Colonic mucosa (tissue), 4 donors: ENCODE results near the gene FBXO47. TPM values are rescaled to one million over a fixed set of nuclear protein-coding genes. Genes with fewer than 3 reads are reported as not detected.

ENCODE experiments used
- DNase-seq: peaks from one replicate; pipeline ENCODE4 v3.0.0-alpha.2; 2020
- H3K27ac ChIP-seq: fragments of 200-600 bp; one replicate; pipeline ENCODE4 v1.8.0; 2021
- H3K27me3 ChIP-seq: fragments of 200-600 bp; one replicate; pipeline ENCODE4 v1.8.0; 2021
- H3K36me3 ChIP-seq: fragments of 200-600 bp; one replicate; pipeline ENCODE4 v1.8.0; 2021
- H3K4me1 ChIP-seq: fragments of 200-600 bp; one replicate; pipeline ENCODE4 v1.8.0; 2021; ENCODE audit warnings: mild to moderate bottlenecking
- H3K4me3 ChIP-seq: fragments of 200-600 bp; one replicate; pipeline ENCODE4 v1.8.0; 2021
- H3K9ac ChIP-seq, 2 donors: one replicate each; pipeline ENCODE4 v1.7.0; 2013; ENCODE audit warnings: control low read depth in 2 of 2, low read depth in 2 of 2, low read length in 2 of 2
- H3K9me3 ChIP-seq: fragments of 200-600 bp; one replicate; pipeline ENCODE4 v1.8.0; 2021
- intact Hi-C: fragments of 100-400 bp; cut with DNase I; formaldehyde crosslinking; loops from one replicate; pipeline ENCODE4 v1.14.1; 2022
- total RNA-seq, 2 donors: library from RNA; stranded (reverse); fragmentation: NEBNext Ultra II Directional in 1 of 2; extraction: Animal tissue kit (Norgen Biotek cat#: 25700) in 1 of 2; gene quantifications; one replicate each; pipeline ENCODE4 v1.2.1, GENCODE V29; 2021
- TF ChIP-seq, protein P1 (sequence below): fragments of 200-600 bp; IDR thresholded peaks from one replicate; pipeline ENCODE4 v1.8.0; 2022; ENCODE audit warnings: antibody characterized with exemption, mild to moderate bottlenecking
- donor health status: healthy.
- donor health status: DM: no; HTN: no; CAD: no.
- donor health status: DM: no; HTN: no; CAD: no.

Gene FBXO47
- total RNA-seq, 2 donors from 2014 or later: not detected

DNA sequence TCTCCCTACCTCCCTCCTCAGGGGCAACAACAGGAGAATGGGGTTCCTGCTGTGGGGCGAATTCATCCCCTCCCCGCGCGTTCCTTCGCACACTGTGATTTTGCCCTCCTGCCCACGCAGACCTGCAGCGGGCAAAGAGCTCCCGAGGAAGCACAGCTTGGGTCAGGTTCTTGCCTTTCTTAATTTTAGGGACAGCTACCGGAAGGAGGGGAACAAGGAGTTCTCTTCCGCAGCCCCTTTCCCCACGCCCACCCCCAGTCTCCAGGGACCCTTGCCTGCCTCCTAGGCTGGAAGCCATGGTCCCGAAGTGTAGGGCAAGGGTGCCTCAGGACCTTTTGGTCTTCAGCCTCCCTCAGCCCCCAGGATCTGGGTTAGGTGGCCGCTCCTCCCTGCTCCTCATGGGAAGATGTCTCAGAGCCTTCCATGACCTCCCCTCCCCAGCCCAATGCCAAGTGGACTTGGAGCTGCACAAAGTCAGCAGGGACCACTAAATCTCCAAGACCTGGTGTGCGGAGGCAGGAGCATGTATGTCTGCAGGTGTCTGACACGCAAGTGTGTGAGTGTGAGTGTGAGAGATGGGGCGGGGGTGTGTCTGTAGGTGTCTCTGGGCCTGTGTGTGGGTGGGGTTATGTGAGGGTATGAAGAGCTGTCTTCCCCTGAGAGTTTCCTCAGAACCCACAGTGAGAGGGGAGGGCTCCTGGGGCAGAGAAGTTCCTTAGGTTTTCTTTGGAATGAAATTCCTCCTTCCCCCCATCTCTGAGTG, 47.7 kb downstream of the FBXO47 start:
- Histone ChIP-seq H3K27me3 (no peaks in the 10 kb centered on the region), H3K4me1 (peaks cover 3% of the 10 kb centered on the region), H3K36me3 (peaks cover 39% of the 10 kb centered on the region), H3K4me3 (no peak overlapping the region), H3K9ac (no peak overlapping the region), H3K9me3 (no peaks in the 10 kb centered on the region), H3K27ac (no peak overlapping the region)
- TF ChIP-seq, protein P1, sequence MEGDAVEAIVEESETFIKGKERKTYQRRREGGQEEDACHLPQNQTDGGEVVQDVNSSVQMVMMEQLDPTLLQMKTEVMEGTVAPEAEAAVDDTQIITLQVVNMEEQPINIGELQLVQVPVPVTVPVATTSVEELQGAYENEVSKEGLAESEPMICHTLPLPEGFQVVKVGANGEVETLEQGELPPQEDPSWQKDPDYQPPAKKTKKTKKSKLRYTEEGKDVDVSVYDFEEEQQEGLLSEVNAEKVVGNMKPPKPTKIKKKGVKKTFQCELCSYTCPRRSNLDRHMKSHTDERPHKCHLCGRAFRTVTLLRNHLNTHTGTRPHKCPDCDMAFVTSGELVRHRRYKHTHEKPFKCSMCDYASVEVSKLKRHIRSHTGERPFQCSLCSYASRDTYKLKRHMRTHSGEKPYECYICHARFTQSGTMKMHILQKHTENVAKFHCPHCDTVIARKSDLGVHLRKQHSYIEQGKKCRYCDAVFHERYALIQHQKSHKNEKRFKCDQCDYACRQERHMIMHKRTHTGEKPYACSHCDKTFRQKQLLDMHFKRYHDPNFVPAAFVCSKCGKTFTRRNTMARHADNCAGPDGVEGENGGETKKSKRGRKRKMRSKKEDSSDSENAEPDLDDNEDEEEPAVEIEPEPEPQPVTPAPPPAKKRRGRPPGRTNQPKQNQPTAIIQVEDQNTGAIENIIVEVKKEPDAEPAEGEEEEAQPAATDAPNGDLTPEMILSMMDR: no peak
- intact Hi-C loops: no loop called here
- no peak for DNase-seq

DNA sequence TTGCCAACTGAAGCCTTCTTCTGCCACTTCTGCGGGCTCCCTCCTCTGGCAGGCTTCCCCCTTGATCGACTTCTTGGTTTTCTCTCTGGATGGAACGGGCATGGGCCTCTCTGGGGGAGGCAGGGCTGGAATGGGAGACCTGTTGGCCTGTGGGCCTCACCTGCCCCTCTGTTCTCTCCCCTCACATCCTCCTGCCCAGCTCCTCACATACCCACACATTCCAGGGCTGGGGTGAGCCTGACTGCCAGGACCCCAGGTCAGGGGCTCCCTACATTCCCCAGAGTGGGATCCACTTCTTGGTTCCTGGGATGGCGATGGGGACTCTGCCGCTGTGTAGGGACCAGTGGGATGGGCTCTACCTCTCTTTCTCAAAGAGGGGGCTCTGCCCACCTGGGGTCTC, 48.3 kb downstream of the FBXO47 start:
- intact Hi-C loops: no loop called here
- H3K9me3 ChIP-seq: no peaks in the 10 kb centered on the region
- no peak for DNase-seq
- peaks cover 3% of the 10 kb centered on the region for H3K4me1 ChIP-seq
- H3K27ac ChIP-seq: no peak overlapping the region
- no peak overlapping the region for H3K4me3 ChIP-seq
- no peaks in the 10 kb centered on the region for H3K27me3 ChIP-seq
- H3K9ac ChIP-seq: no peak overlapping the region
- TF ChIP-seq, protein P1: no peak
- H3K36me3 ChIP-seq: peaks cover 39% of the 10 kb centered on the region

DNA sequence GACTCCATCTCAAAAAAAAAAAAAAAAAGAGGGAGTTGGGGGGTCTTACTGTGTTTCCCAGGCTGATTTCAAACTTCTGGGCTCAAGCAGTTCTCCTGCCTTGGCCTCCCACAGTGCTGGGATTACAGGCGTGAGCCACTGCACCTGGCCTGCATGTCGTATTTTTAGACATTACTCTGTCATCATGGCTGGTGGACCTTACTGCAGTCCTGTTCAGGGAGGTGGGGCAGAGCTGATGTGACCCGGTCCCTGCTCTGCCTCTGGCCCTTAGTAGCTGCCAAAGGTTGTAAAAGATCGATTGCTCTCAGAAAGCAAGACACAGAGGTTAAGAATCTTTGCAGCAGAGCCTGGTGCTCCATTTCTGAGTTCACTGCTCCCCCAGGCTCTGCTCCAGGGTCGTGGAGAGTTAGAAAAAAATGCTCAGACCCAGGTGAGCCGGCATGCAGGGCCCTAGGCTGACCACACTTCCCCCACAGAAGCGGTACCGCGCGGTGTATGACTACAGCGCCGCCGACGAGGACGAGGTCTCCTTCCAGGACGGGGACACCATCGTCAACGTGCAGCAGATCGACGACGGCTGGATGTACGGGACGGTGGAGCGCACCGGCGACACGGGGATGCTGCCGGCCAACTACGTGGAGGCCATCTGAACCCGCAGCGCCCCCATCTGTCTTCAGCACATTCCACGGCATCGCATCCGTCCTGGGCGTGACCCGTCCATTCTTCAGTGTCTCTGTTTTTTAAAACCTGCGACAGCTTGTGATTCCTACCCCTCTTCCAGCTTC, 48.9 kb downstream of the FBXO47 start:
- intact Hi-C loops: no loop called here
- H3K27ac ChIP-seq: no peak overlapping the region
- peaks cover 39% of the 10 kb centered on the region for H3K36me3 ChIP-seq

DNA sequence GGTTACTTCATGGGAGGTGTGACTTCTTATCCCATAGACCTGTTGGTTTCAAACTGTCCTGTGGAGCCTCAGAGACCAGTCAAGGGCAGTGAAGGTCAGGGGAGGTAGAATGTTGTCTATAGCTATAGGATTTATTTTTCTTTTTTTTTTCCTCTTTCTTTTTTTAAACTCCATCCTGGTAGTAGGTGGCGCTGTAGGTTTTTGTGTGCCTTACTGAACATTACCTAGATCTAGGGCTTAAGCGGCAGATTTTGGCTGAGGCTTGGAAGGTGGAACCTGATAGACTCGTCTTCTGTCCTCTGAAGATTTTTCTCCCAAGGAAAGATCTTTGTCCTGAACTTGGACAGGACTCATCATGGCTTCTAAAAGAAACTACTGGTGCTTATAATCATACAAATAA, 49.9 kb downstream of the FBXO47 start:
- DNase-seq: no peak
- no peak overlapping the region for H3K4me3 ChIP-seq
- TF ChIP-seq, protein P1: no peak
- H3K36me3 ChIP-seq: peaks cover 39% of the 10 kb centered on the region
- intact Hi-C loops: no loop called here
- H3K4me1 ChIP-seq: peaks cover 3% of the 10 kb centered on the region
- no peak overlapping the region for H3K9ac ChIP-seq
- H3K27me3 ChIP-seq: no peaks in the 10 kb centered on the region
- H3K9me3 ChIP-seq: no peaks in the 10 kb centered on the region
- H3K27ac ChIP-seq: no peak overlapping the region

More for the DNA sequence above, 48.9 kb downstream of the FBXO47 start:
- no peak for DNase-seq
- peaks cover 3% of the 10 kb centered on the region for H3K4me1 ChIP-seq
- H3K27me3 ChIP-seq: no peaks in the 10 kb centered on the region
- no peak overlapping the region for H3K4me3 ChIP-seq
- TF ChIP-seq, protein P1: no peak
- H3K9me3 ChIP-seq: no peaks in the 10 kb centered on the region
- no peak overlapping the region for H3K9ac ChIP-seq

DNA sequence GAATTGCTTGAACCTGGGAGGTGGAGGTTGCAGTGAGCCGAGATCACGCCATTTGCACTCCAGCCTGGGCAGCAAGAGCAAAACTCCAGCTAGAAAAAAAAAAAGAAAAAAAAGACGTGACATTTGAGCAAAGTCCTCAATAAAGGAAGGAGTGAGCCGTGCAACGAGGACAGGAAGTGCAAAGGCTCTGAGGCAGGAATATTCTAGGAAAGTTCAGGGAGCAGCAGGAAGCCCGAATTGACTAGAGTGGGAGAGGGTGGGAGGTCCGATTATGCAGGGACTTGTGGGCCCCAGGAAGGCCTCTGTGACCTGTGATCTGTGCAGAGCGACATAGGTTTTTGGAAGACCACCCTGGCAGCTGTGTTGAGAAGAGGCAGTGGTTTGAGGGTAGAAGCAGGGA, 50.4 kb downstream of the FBXO47 start:
- H3K4me1 ChIP-seq: peaks cover 3% of the 10 kb centered on the region
- TF ChIP-seq, protein P1: no peak
- intact Hi-C loops: no loop called here
- no peak overlapping the region for H3K4me3 ChIP-seq
- no peaks in the 10 kb centered on the region for H3K27me3 ChIP-seq
- H3K27ac ChIP-seq: no peak overlapping the region
- H3K36me3 ChIP-seq: peaks cover 39% of the 10 kb centered on the region
- H3K9me3 ChIP-seq: no peaks in the 10 kb centered on the region
- H3K9ac ChIP-seq: no peak overlapping the region
- DNase-seq: no peak
